NCI-H1694 treated with DMSO at 0.1 percent for 48 hours (cell line): ENCODE results near the gene BSND.
A peak's percentile ranks its signal among the peaks of the same experiment; 100 is the strongest.

Source experiments
- DNase-seq: peaks from one replicate; lab custom pipeline; 2025; lab: John Stamatoyannopoulos, UW

BSND gene

GRCh38 chr1:54991939-54992338, 6.8 kb upstream of the BSND start:
- no peak for DNase-seq

DNA sequence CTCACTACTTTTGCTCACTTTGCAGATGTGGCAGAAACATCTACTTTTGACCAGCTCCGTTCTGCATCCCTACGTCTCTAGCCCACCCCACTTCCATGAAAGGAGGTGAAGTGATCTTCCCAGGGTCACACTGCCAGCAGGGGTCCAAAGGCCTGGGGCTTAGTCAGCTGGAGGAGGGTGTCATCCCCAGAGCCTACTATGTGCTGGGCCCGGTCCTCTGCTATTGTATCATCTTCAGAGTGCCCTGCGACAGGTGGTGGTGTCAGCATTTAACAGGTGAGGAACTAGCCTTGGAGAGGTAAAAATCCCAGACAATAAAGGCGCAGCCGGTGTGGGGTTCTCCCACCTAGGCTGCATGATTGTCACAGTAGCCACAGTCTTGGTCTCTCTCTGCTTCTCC, 5.6 kb upstream of the BSND start:
- no peak for DNase-seq

DNA sequence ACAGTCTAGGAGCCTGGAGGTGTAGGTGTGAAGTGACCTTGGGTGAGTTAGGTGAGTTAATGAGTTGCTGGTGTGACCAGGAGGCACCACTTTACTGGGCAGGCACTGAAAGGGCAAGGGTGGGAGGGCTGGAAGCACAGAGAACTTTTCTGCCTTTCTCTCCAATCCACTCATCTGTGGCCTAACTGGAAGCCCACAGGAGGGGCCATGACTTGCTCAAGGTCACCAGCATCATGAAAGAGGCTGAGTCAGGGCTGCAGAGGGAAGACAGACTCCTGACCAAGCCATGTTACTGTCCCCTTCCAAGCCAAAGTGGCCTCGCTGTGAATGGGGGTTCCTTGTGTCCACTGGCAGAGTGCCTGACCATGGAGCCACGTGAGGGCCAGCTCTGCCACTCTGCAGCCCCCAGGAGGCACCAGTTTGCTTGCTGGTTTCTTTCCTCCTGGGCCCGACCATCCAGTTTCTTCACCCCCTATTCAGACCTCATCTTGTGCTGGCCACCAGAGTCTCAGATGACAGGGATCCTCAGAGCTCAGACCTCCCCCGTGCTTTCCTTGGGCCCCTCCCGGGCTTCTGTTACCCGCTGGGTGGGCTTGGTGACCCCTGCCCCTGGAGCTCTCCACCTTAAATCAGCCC, 4.3 kb upstream of the BSND start:
- DNase-seq, result no peak

DNA sequence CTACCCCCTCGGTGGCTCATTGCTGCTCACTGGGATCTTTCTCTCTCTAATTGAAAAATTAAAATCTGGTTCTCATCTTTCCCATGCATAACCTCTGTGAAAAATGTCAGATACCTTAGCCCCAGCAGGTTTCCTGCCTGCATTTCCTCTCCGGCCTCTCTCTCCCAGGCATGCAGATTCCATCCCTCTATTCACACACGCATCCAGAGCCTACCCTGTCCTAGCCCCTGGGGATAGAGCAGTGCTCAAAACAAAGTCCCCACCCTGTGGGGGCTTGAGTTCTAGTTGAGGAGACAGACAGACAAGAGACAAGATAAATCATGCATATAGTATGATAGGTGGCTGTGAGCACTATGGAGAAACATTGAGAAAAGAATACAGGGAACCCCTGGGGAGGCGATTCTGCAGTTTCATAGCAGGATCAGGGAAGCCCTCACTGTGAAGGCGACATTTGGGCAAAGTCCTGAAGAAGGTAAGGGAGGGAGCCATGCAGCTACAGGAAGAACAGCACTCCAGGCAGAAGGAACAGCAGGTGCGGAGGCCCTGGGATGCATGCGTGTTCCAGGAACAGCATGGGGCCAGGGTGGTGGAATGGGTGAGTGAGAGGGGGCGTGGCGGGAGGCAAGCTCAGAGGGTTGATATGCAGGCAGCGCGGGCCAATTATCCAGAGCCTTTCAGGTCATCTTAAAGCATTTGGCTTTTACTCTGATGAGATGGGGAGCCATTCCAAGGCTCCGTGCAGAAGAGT, 3.5 kb upstream of the BSND start:
- no peak for DNase-seq

DNA sequence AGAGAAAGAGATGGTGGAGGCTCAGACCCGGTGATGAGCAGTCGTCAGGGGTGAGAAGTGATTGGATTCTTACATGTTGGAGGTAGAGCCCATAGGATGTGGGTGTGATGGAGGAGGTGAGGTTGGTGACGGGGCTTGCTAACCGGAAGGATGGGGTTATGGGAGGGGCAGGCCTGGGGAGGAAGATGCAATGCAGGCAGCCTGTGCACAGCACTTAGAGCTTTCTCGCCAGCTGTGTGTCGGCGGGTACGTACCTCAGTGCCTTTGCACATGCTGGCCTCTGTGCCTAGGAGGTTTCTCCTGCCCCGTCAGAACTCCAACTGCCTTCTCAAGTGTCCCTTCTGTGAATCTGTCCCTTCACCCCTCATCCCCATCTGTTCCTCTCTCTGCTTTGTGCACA, 2.9 kb upstream of the BSND start:
- no peak for DNase-seq

DNA sequence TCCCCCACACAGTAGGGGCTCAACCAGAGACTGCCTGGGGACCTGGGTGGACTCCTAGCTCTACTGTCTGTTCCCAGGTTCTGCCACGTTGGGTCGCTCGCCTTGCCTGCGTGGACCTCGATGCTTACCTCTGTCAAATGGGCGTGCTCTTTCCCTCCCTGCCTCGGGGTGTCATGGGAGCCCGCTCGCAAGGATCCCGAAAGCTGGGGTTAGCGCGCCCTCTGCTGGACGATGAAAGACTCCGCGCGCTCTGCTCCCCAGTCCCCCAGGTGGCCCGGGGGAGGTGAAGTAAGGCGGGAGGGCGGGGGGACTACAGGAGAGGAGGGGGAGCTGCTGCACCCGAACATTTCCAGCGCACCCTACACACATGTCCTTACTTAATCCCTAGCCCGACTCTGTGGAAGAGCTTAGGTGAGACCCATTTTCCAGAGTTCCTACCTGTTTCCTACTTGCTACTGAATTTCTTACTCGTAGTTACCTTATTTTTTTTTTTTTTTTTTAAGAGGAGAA, 2.3 kb upstream of the BSND start:
- DNase-seq, result peak; percentile 66

- no peak for DNase-seq
Observed at GRCh38 chr1:54996869-54997710, 1.6 kb upstream of the BSND start.

GRCh38 chr1:54997711-54997986, 1.1 kb upstream of the BSND start:
- no peak for DNase-seq

DNA sequence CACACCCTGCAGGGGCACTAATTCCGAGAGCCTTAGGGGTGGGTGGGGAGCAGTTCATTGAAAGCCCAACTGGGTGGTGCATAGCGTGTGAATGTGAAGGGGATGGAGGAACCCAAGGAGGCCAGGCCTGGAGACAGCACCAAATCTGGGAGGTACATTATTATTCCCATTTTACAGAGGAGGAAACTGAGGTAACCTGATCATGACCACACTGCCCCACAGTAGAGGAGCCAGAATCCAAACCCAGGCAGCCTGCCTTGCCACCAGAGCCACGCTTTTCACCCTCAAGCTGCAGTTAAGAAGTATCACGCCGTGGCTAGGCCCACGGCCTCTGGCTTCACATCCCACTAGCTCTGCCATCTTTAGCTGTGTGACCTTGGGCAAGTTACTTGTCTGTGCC, 633 bp upstream of the BSND start:
- no peak for DNase-seq

DNA sequence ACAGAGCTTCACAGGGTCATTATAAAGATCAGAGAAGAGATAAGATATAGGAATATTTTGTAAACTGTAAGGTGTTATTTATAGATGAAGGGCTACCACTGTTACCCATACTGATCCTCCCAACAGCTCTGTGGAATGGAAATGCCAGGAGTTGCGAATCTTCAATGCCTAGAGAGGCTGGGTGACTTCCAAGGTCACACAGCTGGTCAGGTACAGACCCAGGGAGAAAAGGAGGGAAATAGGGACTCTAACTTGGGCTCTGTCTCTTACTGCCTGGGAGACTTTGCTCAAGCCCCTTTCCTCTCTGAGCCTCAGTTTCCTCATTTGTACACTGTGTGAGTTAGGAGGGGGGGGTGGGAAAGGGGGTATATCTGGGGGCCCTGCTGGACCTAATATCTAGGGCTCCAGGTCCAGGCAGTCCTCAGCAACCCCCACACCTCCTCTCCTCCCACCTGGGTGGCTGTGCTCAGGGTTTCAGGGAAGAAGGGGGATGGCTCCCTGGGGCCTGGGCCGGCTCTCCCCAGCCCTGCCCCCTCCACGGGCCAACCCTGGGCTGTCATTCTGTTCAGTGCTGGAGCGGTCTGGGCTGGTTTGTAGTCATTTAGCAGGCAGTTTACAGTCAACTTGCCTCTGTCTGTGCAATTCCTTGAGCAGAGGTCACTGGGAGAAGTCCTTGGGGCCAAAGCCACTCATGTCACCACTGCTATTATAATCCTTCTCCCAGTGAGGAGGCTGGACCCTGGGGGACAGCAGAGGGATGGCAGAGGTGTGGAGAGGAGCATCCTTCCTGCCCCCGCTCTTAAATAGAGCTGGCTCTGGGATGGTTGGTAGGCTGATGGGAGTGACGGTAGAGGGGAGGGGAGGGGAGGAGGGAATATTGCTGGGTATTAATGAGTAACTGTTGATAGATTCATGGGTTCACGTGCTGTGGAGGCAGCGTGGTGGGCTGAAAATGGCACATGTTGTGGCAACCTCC, 1.7 kb downstream of the BSND start:
- DNase-seq, result no peak

DNA sequence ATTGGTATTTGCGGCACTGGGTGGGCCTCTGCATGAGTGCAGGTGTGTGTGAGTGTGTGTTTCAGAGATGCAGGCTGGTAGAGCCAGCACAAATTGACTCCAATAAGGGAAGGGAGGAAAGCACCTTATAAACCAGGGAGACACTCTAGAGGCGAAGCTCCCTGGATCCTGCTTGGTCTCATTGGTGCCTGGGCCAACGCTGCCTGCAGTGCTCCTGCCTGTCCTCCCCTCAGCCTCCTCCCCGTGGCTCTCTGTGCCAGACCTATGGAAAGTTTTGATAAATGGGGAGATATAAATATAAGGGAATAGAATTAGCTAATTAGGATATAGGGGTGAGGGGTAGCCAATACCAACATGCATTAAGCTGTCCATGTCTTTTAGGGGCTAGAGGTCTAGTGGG, 2.6 kb downstream of the BSND start:
- no peak for DNase-seq

- DNase-seq, result no peak
Observed at GRCh38 chr1:55002686-55003085, 4.0 kb downstream of the BSND start.

- DNase-seq, result no peak
Observed at GRCh38 chr1:55005351-55006140, 6.8 kb downstream of the BSND start.

DNA sequence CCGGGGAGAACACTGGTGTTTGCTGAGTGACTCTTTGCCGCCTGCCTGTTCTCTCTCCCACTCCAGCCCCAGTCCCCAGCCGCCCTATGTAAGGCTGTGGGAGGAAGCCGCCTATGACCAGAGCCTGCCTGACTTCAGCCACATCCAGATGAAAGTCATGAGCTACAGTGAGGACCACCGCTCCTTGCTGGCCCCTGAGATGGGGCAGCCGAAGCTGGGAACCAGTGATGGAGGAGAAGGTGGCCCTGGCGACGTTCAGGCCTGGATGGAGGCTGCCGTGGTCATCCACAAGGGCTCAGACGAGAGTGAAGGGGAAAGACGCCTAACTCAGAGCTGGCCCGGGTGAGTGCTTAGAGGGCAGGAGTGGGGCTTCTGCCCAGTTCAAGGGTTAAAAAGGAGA, 8.2 kb downstream of the BSND start:
- DNase-seq, result no peak

DNA sequence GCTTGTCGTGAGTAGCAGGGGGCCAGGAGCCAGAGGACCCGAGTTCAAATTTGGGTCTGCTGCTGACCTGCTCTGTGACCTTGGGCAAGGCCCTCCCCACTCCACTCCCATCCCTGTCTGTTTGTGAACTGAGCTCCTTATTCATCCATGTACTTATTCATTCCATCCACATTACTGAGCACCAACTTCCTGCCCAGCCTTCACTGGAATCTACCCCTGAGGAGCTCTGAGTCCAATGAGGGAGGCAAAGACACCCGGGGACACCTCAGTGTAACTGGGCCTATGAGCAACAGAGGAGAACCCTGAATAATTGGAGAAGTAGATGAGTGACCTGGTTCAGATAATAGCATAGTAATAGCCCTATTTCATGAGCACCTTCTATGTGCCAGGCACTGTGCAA, 8.9 kb downstream of the BSND start:
- DNase-seq, result no peak

DNA sequence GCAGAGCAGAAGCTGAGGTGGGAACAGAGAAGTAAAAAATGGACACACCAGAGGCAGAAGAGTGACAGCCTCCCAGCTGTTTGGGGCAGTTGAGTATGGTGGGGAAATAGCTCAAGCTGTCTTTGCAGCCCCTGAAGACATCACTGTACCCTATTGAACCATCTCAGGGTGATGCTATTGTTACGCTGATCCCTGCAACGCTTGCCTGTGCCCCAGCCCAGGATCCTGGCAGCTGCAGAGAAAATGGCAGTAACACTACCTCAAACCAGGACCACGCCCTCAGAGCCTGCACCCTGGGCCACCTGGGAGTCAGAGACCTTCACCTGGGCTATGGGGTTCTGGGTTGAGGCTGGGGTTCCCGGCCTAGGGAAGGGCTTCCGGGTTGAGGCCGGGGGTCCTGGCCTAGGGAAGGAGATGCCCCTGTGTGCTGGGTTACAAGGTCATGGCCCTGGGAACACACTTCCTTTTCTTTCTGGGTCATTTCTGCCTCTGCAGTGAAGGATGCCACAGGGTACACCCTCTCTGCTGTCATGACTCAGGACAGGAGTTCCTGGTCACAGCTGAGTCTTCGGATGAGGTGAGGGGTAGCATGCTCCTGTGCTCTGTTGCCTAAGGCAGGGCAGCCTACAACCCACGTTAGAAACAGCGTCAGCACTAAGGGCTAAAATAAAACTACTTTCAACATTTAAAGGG, 11.6 kb downstream of the BSND start:
- no peak for DNase-seq

- DNase-seq, result no peak
Observed at GRCh38 chr1:55010887-55011217, 12.1 kb downstream of the BSND start.

- no peak for DNase-seq
Observed at GRCh38 chr1:55012661-55013060, 13.9 kb downstream of the BSND start.

- no peak for DNase-seq
Observed at GRCh38 chr1:55015123-55015522, 16.4 kb downstream of the BSND start.

GRCh38 chr1:55015731-55016620, 17.2 kb downstream of the BSND start:
- DNase-seq, result no peak
